HEK293T (cell line): Measurements from ENCODE around the gene ELF2.
"Not testable (repeated sequence)": the region's sequence is repeated elsewhere in the genome, so short reads cannot be mapped to it uniquely, and the experiment has no call there.

Experiments used
- CTCF ChIA-PET: fragments of 350-600 bp; formaldehyde crosslinking; extraction: SDS; loops from one replicate; lab custom pipeline; 2021; ENCODE audit warnings: antibody characterized with exemption, inconsistent platforms; lab: Yijun Ruan, JAX
- POLR2A ChIA-PET: fragments of 350-600 bp; formaldehyde crosslinking; extraction: SDS; loops from one replicate; lab custom pipeline; 2020; ENCODE audit warnings: antibody characterized with exemption, inconsistent platforms; lab: Yijun Ruan, JAX
- DNase-seq: peaks from one replicate; pipeline ENCODE4 v3.0.0; 2012; ENCODE audit warnings: mixed read lengths; ENCODE audit errors: extremely low spot score
- ARNT ChIP-seq: fragments of 450-650 bp; IDR thresholded peaks from 2 replicates; pipeline ENCODE4 v1.6.1; 2017; ENCODE audit warnings: mild to moderate bottlenecking
- BHLHE40 ChIP-seq: fragments of 450-650 bp; IDR thresholded peaks from 2 replicates; pipeline ENCODE4 v1.6.1; 2016; ENCODE audit warnings: mild to moderate bottlenecking, moderate library complexity, borderline replicate concordance
- CTBP1 ChIP-seq: fragments of 450-650 bp; IDR thresholded peaks from 2 replicates; pipeline ENCODE4 v1.6.1; 2016; ENCODE audit warnings: borderline replicate concordance
- ELF4 ChIP-seq: fragments of 450-650 bp; IDR thresholded peaks from 2 replicates; pipeline ENCODE4 v1.6.1; 2017; ENCODE audit warnings: antibody characterized with exemption
- FOXA1 ChIP-seq: fragments of 450-650 bp; IDR thresholded peaks from 2 replicates; pipeline ENCODE4 v1.6.1; 2016; ENCODE audit warnings: mild to moderate bottlenecking
- FOXK2 ChIP-seq: fragments of 450-650 bp; IDR thresholded peaks from 2 replicates; pipeline ENCODE4 v1.6.1; 2016; ENCODE audit warnings: mild to moderate bottlenecking
- FOXM1 ChIP-seq: fragments of 450-650 bp; IDR thresholded peaks from 2 replicates; pipeline ENCODE4 v1.6.1; 2017; ENCODE audit warnings: mild to moderate bottlenecking, borderline replicate concordance
- HDGF ChIP-seq: fragments of 450-650 bp; IDR thresholded peaks from 2 replicates; pipeline ENCODE4 v1.6.1; 2017; ENCODE audit warnings: antibody characterized with exemption, borderline replicate concordance
- L3MBTL2 ChIP-seq: fragments of 450-650 bp; conservative IDR thresholded peaks from 2 replicates; pipeline ENCODE4 v1.6.1; 2016; ENCODE audit warnings: mild to moderate bottlenecking
- LEF1 ChIP-seq: fragments of 450-650 bp; IDR thresholded peaks from 2 replicates; pipeline ENCODE4 v1.6.1; 2017; ENCODE audit warnings: mild to moderate bottlenecking, borderline replicate concordance
- NFRKB ChIP-seq: fragments of 450-650 bp; IDR thresholded peaks from 2 replicates; pipeline ENCODE4 v1.6.1; 2016; ENCODE audit warnings: mild to moderate bottlenecking, moderate library complexity
- PKNOX1 ChIP-seq: fragments of 450-650 bp; IDR thresholded peaks from 2 replicates; pipeline ENCODE4 v1.6.1; 2016
- SP1 ChIP-seq: fragments of 450-650 bp; IDR thresholded peaks from 2 replicates; pipeline ENCODE4 v1.6.1; 2017
- SUZ12 ChIP-seq: fragments of 450-650 bp; IDR thresholded peaks from 2 replicates; pipeline ENCODE4 v1.6.1; 2016; ENCODE audit warnings: mild to moderate bottlenecking
- TARDBP ChIP-seq: fragments of 450-650 bp; IDR thresholded peaks from 2 replicates; pipeline ENCODE4 v1.6.1; 2016
- ZNF384 ChIP-seq: fragments of 450-650 bp; IDR thresholded peaks from 2 replicates; pipeline ENCODE4 v1.6.1; 2016

The ELF2 gene

GRCh38 chr4:139175646-139176301 lies 1.2 kb downstream of the ELF2 start:
- no peak for DNase-seq
- POLR2A ChIA-PET: interaction anchor here (0.6 to 3.8 kb wide), 14 partner anchors 8 to 381 kb away, joined by 3 to 50 read pairs (median 3); partner anchors contain the start of genes NAA15 and NDUFC1
- CTCF ChIA-PET: interaction anchor here (0.5 to 1.1 kb wide), 4 partner anchors 10 to 126 kb away, joined by 3 to 5 read pairs (median 4); partner anchors contain the start of gene NAA15
- TF ChIP-seq PKNOX1: no peak
- TF ChIP-seq L3MBTL2: no peak
- no peak for TF ChIP-seq CTBP1
- TF ChIP-seq HDGF: no peak
- no peak for TF ChIP-seq BHLHE40
- no peak for TF ChIP-seq SUZ12
- TF ChIP-seq LEF1: no peak
- TF ChIP-seq ZNF384: no peak
- no peak for TF ChIP-seq SP1
- no peak for TF ChIP-seq TARDBP
- TF ChIP-seq ARNT: no peak
- TF ChIP-seq FOXA1: no peak
- TF ChIP-seq FOXK2: no peak
- no peak for TF ChIP-seq ELF4
- no peak for TF ChIP-seq FOXM1

GRCh38 chr4:139171876-139172691 lies 4.9 kb downstream of the ELF2 start:
- POLR2A ChIA-PET: interaction anchor here (1.1 to 1.5 kb wide), 2 partner anchors 88 to 129 kb away, joined by 3 to 4 read pairs; partner anchors contain the start of gene NAA15
- peak; percentile 83 for TF ChIP-seq PKNOX1
- no peak for TF ChIP-seq HDGF
- CTCF ChIA-PET: interaction anchor here (0.8 to 1.5 kb wide), 6 partner anchors 56 to 125 kb away, joined by 3 to 4 read pairs (median 4); no protein-coding TSS in a partner anchor
- no peak for DNase-seq

GRCh38 chr4:139170932-139171331 lies 6.1 kb downstream of the ELF2 start:
- TF ChIP-seq FOXM1: no peak
- ChIA-PET CTCF (interaction anchor here (1.4 kb wide), 1 partner anchor 74 kb away, joined by 3 read pairs; no protein-coding TSS in a partner anchor), POLR2A (interaction anchor here (1.1 to 1.5 kb wide), 2 partner anchors 87 to 130 kb away, joined by 3 to 4 read pairs; partner anchors contain the start of gene NAA15)
- no peak for DNase-seq

- no peak for TF ChIP-seq FOXM1
- ChIA-PET CTCF (interaction anchor here (0.7 to 1.4 kb wide), 11 partner anchors 9 to 1743 kb away, joined by 3 to 10 read pairs (median 6); partner anchors contain the start of gene ELF2), POLR2A (interaction anchor here (0.8 to 1.3 kb wide), 5 partner anchors 8 to 389 kb away, joined by 3 to 8 read pairs (median 3); partner anchors contain the start of genes ELF2 and SETD7)
- DNase-seq: peak; percentile 19
Measured at GRCh38 chr4:139167774-139168444, 9.1 kb downstream of the ELF2 start.

- TF ChIP-seq SP1: no peak
- no peak for TF ChIP-seq TARDBP
- TF ChIP-seq FOXA1: no peak
- TF ChIP-seq FOXM1: no peak
- no peak for TF ChIP-seq ZNF384
- no peak for TF ChIP-seq ELF4
- TF ChIP-seq PKNOX1: no peak
- no peak for TF ChIP-seq CTBP1
- no peak for TF ChIP-seq BHLHE40
- TF ChIP-seq L3MBTL2: no peak
- TF ChIP-seq LEF1: no peak
- TF ChIP-seq FOXK2: no peak
- TF ChIP-seq NFRKB: no peak
- no peak for TF ChIP-seq SUZ12
- CTCF ChIA-PET: interaction anchor here (0.9 kb wide), 2 partner anchors 10 to 135 kb away, joined by 3 read pairs; no protein-coding TSS in a partner anchor
- POLR2A ChIA-PET: no interaction called here
- no peak for DNase-seq
Measured at GRCh38 chr4:139164731-139165130, 12.3 kb downstream of the ELF2 start.

- ChIA-PET CTCF (interaction anchor here (1.2 kb wide), 1 partner anchor 9 kb away, joined by 4 read pairs; no protein-coding TSS in a partner anchor), POLR2A (no interaction called here)
- no peak for TF ChIP-seq BHLHE40
- TF ChIP-seq TARDBP: no peak
- TF ChIP-seq SUZ12: no peak
- no peak for TF ChIP-seq LEF1
- no peak for DNase-seq
Measured at GRCh38 chr4:139163806-139164206, 13.2 kb downstream of the ELF2 start.

- CTCF ChIA-PET: interaction anchor here (1.9 kb wide), 1 partner anchor 10 kb away, joined by 6 read pairs; no protein-coding TSS in a partner anchor
- DNase-seq: not testable (repeated sequence)
- POLR2A ChIA-PET: interaction anchor here (0.8 kb wide), 1 partner anchor 10 kb away, joined by 3 read pairs; no protein-coding TSS in a partner anchor
Measured at GRCh38 chr4:139157977-139158376, 19.0 kb downstream of the ELF2 start.
